Lower leg skin (tissue), 4 donors: ENCODE measurements around the gene ELOF1. TPM values are rescaled to one million over a fixed set of nuclear protein-coding genes. Genes with fewer than 3 reads are reported as not detected.
"Not testable (repeated sequence)": the region's sequence is repeated elsewhere in the genome, so short reads cannot be mapped to it uniquely, and the experiment has no call there.

ENCODE experiments used
- DNase-seq, 2 donors: peaks; one replicate each; pipeline ENCODE4 v3.0.0-alpha.2; 2019; ENCODE audit warnings: low spot score in 2 of 2
- H3K4me3 ChIP-seq: fragments of 200-600 bp; sonication (generic); 2 replicates; pipeline ENCODE4 v1.5.1; 2017; ENCODE audit warnings: mild to moderate bottlenecking, low read depth; ENCODE audit not compliant: poor library complexity, severe bottlenecking
- CTCF ChIP-seq, 3 donors: fragments of 450-650 bp; IDR thresholded peaks; one replicate each; pipeline ENCODE4 v1.5.1; 2016; ENCODE audit warnings: antibody characterized with exemption in 3 of 3, mild to moderate bottlenecking in 3 of 3, moderate library complexity in 2 of 3
- POLR2A ChIP-seq, 2 donors: fragments of 450-650 bp; IDR thresholded peaks; one replicate each; pipeline ENCODE4 v1.6.1; 2016 to 2017; ENCODE audit warnings: antibody characterized with exemption in 2 of 2, mild to moderate bottlenecking in 1 of 2, moderate library complexity in 1 of 2
- WGBS, 2 donors: methylation state at CpG; one replicate each; pipeline ENCODE4 v1.1.5; 2018; 5-methylcytosine and 5-hydroxymethylcytosine counted together
- intact Hi-C: fragments of 100-400 bp; cut with DNase I; formaldehyde crosslinking; loops from one replicate; pipeline ENCODE4 v1.15.0; 2023; ENCODE audit warnings: low total_unique reads
- total RNA-seq, 4 donors: library from RNA; depleted of rRNA; stranded (reverse); fragments of >200 nt; gene quantifications; one replicate each; pipeline ENCODE4 v1.1.0, GENCODE V29; 2016

The ELOF1 gene
- total RNA-seq: 10 to 100 TPM; 22.3 to 41.5 (median 35.4) TPM

GRCh38 chr19:11558881-11559828 is at the start of gene ELOF1:
ELOF1 (minus strand) TSS chr19:11559230; CDS start chr19:11554347, 4,883 bp downstream.
- no peak for TF ChIP-seq CTCF (IDR thresholded peaks at IDR 0.05)
- TF ChIP-seq POLR2A (IDR thresholded peaks at IDR 0.05): no peak
- H3K4me3 ChIP-seq: peak within 1 kb of the TSS; percentile 79
- peak; percentile 96 to 99 for DNase-seq
- 3% methylated on average over 57 of the region's 57 CpGs for WGBS, 2 donors
- intact Hi-C loops: no loop called here

- intact Hi-C loops: no loop called here
Measured at GRCh38 chr19:11606484-11606883, 47.5 kb upstream of the ELOF1 start.

GRCh38 chr19:11599704-11600103 is 40.7 kb upstream of the ELOF1 start:
- intact Hi-C loops, DNase-seq, H3K4me3 ChIP-seq: not testable (repeated sequence)
- 95 to 96% methylated on average over 8 of the region's 8 CpGs for whole genome bisulfite sequencing, 2 donors

More at GRCh38 chr19:11606484-11606883, 47.5 kb upstream of the ELOF1 start:
- no peak overlapping the region for H3K4me3 ChIP-seq
- no peak for DNase-seq
- TF ChIP-seq CTCF (IDR thresholded peaks at IDR 0.05) (no peak), POLR2A (IDR thresholded peaks at IDR 0.05) (no peak)
- WGBS, 2 donors: 97 to 99% methylated on average over 8 of the region's 8 CpGs

- intact Hi-C loops: no loop called here
- no peak overlapping the region for H3K4me3 ChIP-seq
- no peak for DNase-seq
- TF ChIP-seq POLR2A (IDR thresholded peaks at IDR 0.05): no peak
- TF ChIP-seq CTCF (IDR thresholded peaks at IDR 0.05): no peak
- WGBS, 2 donors: 85 to 88% methylated on average over 2 of the region's 2 CpGs
Measured at GRCh38 chr19:11598746-11599145, 39.7 kb upstream of the ELOF1 start.

- TF ChIP-seq POLR2A (IDR thresholded peaks at IDR 0.05): no peak
- no peak for TF ChIP-seq CTCF (IDR thresholded peaks at IDR 0.05)
- WGBS, 2 donors: 62 to 71% methylated on average over 10 of the region's 10 CpGs
- DNase-seq: no peak
- H3K4me3 ChIP-seq: peak overlapping the region; percentile 82
- intact Hi-C loops: no loop called here
Measured at GRCh38 chr19:11598103-11598483, 39.1 kb upstream of the ELOF1 start.

- H3K4me3 ChIP-seq: peak within 1 kb of the TSS; percentile 82
- 0% methylated on average over 33 to 61 of the region's 67 CpGs for WGBS, 2 donors
- DNase-seq: peak; percentile 99 to 100
- intact Hi-C loops: no loop called here
- TF ChIP-seq POLR2A (IDR thresholded peaks at IDR 0.05) (peak in 1 of 2 donors; percentile 69), CTCF (IDR thresholded peaks at IDR 0.05) (no peak)
Measured at GRCh38 chr19:11597202-11598102, 38.4 kb upstream of the ELOF1 start, which contains the start of gene ZNF627. ZNF627 (plus strand) TSS chr19:11597483; CDS start chr19:11597628, 145 bp downstream.
